ENCODE results near the gene PADI3. TPM values are rescaled to one million over a fixed set of nuclear protein-coding genes. Genes with fewer than 3 reads are reported as not detected.

PADI3 gene
- total RNA-seq, 1 experiment from 2014 or later = 0.61 TPM

GRCh38 chr1:17306921-17307320 is 58.0 kb downstream of the PADI3 start (continued):
- TF ChIP-seq ESRRA (CRISPR knock-in tag; IDR thresholded peaks at IDR 0.05; ENCODE audit: borderline replicate concordance) (no peak), SP1 (CRISPR knock-in tag; conservative IDR thresholded peaks at IDR 0.05) (no peak), FOXJ3 (CRISPR knock-in tag; IDR thresholded peaks at IDR 0.05; ENCODE audit: borderline replicate concordance) (no peak)

DNA sequence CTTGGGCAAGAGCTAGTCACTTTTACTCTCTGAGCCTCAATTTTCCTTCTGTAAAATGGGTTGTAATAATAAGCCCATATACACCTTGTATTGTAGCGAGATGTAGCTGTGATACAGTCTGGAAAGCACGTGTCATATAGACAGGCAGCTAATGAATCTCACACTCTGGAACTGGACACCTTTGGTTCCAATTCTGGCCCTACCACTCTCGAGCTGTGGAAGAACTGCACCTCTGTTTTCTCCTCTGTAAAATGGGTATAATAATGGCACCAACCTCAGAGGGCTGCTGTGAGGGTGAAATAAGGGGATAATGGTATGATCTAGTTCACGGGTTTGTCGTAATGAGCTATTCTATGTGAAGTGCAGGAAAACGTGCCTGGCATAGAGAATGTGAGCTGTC is 58.4 kb downstream of the PADI3 start:
- CTCF ChIA-PET = interaction anchor here (1.4 kb wide), 1 partner anchor 33 kb away, joined by 3 read pairs; no protein-coding TSS in a partner anchor
- H3K36me3 Mint-ChIP-seq = peaks cover 4% of the 10 kb centered on the region
- H3K4me1 Mint-ChIP-seq = peaks cover 29% of the 10 kb centered on the region
- H3K4me3 Mint-ChIP-seq = no peak overlapping the region
- ATAC-seq (no peak), DNase-seq (ENCODE audit: low spot score) (no peak)
- TF ChIP-seq GABPB1 (CRISPR knock-in tag; IDR thresholded peaks at IDR 0.05) = no peak
- no peak for TF ChIP-seq ZNF396 (CRISPR knock-in tag; IDR thresholded peaks at IDR 0.05; ENCODE audit: borderline replicate concordance)
- TF ChIP-seq JUN (CRISPR knock-in tag; IDR thresholded peaks at IDR 0.05) = no peak
- TF ChIP-seq TEAD4 (CRISPR knock-in tag; IDR thresholded peaks at IDR 0.05) = no peak
- TF ChIP-seq, protein P1, sequence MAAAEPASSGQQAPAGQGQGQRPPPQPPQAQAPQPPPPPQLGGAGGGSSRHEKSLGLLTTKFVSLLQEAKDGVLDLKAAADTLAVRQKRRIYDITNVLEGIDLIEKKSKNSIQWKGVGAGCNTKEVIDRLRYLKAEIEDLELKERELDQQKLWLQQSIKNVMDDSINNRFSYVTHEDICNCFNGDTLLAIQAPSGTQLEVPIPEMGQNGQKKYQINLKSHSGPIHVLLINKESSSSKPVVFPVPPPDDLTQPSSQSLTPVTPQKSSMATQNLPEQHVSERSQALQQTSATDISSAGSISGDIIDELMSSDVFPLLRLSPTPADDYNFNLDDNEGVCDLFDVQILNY (CRISPR knock-in tag; IDR thresholded peaks at IDR 0.05) = no peak
- TF ChIP-seq NR3C1 (CRISPR knock-in tag; conservative IDR thresholded peaks at IDR 0.05; ENCODE audit: low read depth) = no peak
- TF ChIP-seq NFYB (CRISPR knock-in tag; conservative IDR thresholded peaks at IDR 0.05; ENCODE audit: low read depth) = no peak
- H3K27ac Mint-ChIP-seq = no peak overlapping the region
- POLR2A ChIA-PET = no interaction called here
- peaks cover 8% of the 10 kb centered on the region for H3K9me3 Mint-ChIP-seq
- H3K27me3 Mint-ChIP-seq (ENCODE audit: low read depth) = peaks cover 3% of the 10 kb centered on the region; the same call in 1 of the 2 replicates

- POLR2A ChIA-PET = no interaction called here
- TF ChIP-seq HMGXB4 (CRISPR knock-in tag; IDR thresholded peaks at IDR 0.05) (no peak), SMAD4 (CRISPR knock-in tag; IDR thresholded peaks at IDR 0.05) (no peak), ESRRA (CRISPR knock-in tag; IDR thresholded peaks at IDR 0.05; ENCODE audit: borderline replicate concordance) (no peak), E2F1 (CRISPR knock-in tag; IDR thresholded peaks at IDR 0.05) (no peak), CDX4 (CRISPR knock-in tag; IDR thresholded peaks at IDR 0.05; ENCODE audit: borderline replicate concordance) (no peak), ZNF121 (CRISPR knock-in tag; IDR thresholded peaks at IDR 0.05) (no peak)
- TF ChIP-seq, protein P2, sequence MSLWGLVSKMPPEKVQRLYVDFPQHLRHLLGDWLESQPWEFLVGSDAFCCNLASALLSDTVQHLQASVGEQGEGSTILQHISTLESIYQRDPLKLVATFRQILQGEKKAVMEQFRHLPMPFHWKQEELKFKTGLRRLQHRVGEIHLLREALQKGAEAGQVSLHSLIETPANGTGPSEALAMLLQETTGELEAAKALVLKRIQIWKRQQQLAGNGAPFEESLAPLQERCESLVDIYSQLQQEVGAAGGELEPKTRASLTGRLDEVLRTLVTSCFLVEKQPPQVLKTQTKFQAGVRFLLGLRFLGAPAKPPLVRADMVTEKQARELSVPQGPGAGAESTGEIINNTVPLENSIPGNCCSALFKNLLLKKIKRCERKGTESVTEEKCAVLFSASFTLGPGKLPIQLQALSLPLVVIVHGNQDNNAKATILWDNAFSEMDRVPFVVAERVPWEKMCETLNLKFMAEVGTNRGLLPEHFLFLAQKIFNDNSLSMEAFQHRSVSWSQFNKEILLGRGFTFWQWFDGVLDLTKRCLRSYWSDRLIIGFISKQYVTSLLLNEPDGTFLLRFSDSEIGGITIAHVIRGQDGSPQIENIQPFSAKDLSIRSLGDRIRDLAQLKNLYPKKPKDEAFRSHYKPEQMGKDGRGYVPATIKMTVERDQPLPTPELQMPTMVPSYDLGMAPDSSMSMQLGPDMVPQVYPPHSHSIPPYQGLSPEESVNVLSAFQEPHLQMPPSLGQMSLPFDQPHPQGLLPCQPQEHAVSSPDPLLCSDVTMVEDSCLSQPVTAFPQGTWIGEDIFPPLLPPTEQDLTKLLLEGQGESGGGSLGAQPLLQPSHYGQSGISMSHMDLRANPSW (CRISPR knock-in tag; conservative IDR thresholded peaks at IDR 0.05; ENCODE audit: low read depth) = no peak
- Mint-ChIP-seq H3K9me3 (peaks cover 1% of the 10 kb centered on the region), H3K4me3 (no peak within 1 kb of the TSS), H3K27me3 (ENCODE audit: low read depth) (no peaks in the 10 kb centered on the region), H3K27ac (no peak within 1 kb of the TSS), H3K36me3 (no peaks in the 10 kb centered on the region), H3K4me1 (peaks cover 29% of the 10 kb centered on the region)
- DNase-seq (ENCODE audit: low spot score) (no peak), ATAC-seq (no peak)
- CTCF ChIA-PET = interaction anchor here (1.4 kb wide), 1 partner anchor 34 kb away, joined by 3 read pairs; no protein-coding TSS in a partner anchor
Measured at GRCh38 chr1:17307946-17308345, 59.0 kb downstream of the PADI3 start, which contains the start of gene PADI4. TSS of gene PADI4 (plus strand) at chr1:17308197. CDS start at chr1:17308223, 26 bp downstream.

Measured in WTC11 (cell line).